ENCODE data around the gene KRTAP9-6.

- TF ChIP-seq CTCF (conservative IDR thresholded peaks at IDR 0.05 in 1 of 2, IDR thresholded peaks at IDR 0.05 in 1 of 2; ENCODE audit: low read depth in 1 of 2, low read length in 2 of 2), result no peak
- TF ChIP-seq EZH2 (IDR thresholded peaks at IDR 0.05; ENCODE audit: low read length, missing control alignments), result no peak
These were observed 579 bp upstream of the KRTAP9-6 start for GRCh38 chr17:41264599-41264998.

Measured in fibroblast of lung (primary cell).